ENCODE measurements around the gene NR1I2. TPM values are rescaled to one million over a fixed set of nuclear protein-coding genes. Genes with fewer than 3 reads are reported as not detected.

The NR1I2 gene
- total RNA-seq, 1 donor from 2014 or later: 0.11 TPM

DNA sequence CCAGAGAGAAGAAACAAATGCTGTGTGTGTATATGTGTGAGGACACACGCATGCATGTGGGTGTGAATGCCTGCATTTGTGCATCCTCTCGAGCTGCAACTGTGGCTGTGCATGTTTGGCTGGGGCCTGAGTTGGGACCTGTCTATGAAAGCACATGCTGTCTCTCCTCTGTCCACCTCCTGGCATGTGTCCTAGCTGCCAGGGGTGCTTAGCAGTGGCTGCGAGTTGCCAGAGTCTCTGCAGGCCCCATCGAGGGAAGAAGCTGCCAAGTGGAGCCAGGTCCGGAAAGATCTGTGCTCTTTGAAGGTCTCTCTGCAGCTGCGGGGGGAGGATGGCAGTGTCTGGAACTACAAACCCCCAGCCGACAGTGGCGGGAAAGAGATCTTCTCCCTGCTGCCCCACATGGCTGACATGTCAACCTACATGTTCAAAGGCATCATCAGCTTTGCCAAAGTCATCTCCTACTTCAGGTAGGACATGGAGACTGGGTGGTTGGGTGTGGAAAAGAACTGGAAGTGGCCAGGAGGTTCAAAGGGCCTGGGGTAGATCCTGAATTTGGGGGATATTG lies 30.7 kb downstream of the NR1I2 start:
- H3K9me3 Mint-ChIP-seq: no peaks in the 10 kb centered on the region
- H3K4me3 Mint-ChIP-seq (ENCODE audit: low read depth): no peak overlapping the region
- intact Hi-C loops (cut with micrococcal nuclease): no loop called here
- H3K4me1 Mint-ChIP-seq (ENCODE audit: low read depth): peaks cover 6% of the 10 kb centered on the region
- peaks cover 4% of the 10 kb centered on the region for H3K27me3 Mint-ChIP-seq (ENCODE audit: low read depth)
- no peak overlapping the region for H3K27ac Mint-ChIP-seq
- no peaks in the 10 kb centered on the region for H3K36me3 Mint-ChIP-seq (ENCODE audit: low read depth)
- DNase-seq (ENCODE audit: low spot score): no peak

DNA sequence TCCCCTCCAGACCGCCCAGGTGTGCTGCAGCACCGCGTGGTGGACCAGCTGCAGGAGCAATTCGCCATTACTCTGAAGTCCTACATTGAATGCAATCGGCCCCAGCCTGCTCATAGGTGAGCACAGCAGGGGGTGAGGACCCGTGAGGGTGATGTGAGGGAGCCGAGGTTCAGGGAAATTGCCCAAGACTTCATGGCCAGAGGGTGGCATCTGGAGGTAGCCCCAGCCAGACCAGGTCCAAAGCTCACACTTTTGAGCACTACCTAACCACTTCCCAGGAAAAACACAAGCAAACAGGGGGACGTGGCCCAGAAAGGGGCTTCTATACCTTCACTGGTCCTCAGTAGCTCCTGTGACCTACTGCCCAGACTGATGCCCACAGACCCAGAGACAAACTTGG lies 33.8 kb downstream of the NR1I2 start:
- no peaks in the 10 kb centered on the region for H3K9me3 Mint-ChIP-seq
- H3K36me3 Mint-ChIP-seq (ENCODE audit: low read depth): no peaks in the 10 kb centered on the region
- H3K4me3 Mint-ChIP-seq (ENCODE audit: low read depth): no peak overlapping the region
- no peak for DNase-seq (ENCODE audit: low spot score)
- peaks cover 4% of the 10 kb centered on the region for H3K27me3 Mint-ChIP-seq (ENCODE audit: low read depth)
- peaks cover 1% of the 10 kb centered on the region for H3K4me1 Mint-ChIP-seq (ENCODE audit: low read depth)
- H3K27ac Mint-ChIP-seq: no peak overlapping the region
- intact Hi-C loops (cut with micrococcal nuclease): no loop called here

DNA sequence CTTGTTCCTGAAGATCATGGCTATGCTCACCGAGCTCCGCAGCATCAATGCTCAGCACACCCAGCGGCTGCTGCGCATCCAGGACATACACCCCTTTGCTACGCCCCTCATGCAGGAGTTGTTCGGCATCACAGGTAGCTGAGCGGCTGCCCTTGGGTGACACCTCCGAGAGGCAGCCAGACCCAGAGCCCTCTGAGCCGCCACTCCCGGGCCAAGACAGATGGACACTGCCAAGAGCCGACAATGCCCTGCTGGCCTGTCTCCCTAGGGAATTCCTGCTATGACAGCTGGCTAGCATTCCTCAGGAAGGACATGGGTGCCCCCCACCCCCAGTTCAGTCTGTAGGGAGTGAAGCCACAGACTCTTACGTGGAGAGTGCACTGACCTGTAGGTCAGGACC lies 35.2 kb downstream of the NR1I2 start:
- Mint-ChIP-seq H3K4me1 (ENCODE audit: low read depth) (peaks cover 1% of the 10 kb centered on the region), H3K9me3 (no peaks in the 10 kb centered on the region), H3K27ac (no peak overlapping the region), H3K4me3 (ENCODE audit: low read depth) (no peak overlapping the region), H3K27me3 (ENCODE audit: low read depth) (peaks cover 4% of the 10 kb centered on the region), H3K36me3 (ENCODE audit: low read depth) (no peaks in the 10 kb centered on the region)
- DNase-seq (ENCODE audit: low spot score): no peak
- intact Hi-C loops (cut with micrococcal nuclease): no loop called here

DNA sequence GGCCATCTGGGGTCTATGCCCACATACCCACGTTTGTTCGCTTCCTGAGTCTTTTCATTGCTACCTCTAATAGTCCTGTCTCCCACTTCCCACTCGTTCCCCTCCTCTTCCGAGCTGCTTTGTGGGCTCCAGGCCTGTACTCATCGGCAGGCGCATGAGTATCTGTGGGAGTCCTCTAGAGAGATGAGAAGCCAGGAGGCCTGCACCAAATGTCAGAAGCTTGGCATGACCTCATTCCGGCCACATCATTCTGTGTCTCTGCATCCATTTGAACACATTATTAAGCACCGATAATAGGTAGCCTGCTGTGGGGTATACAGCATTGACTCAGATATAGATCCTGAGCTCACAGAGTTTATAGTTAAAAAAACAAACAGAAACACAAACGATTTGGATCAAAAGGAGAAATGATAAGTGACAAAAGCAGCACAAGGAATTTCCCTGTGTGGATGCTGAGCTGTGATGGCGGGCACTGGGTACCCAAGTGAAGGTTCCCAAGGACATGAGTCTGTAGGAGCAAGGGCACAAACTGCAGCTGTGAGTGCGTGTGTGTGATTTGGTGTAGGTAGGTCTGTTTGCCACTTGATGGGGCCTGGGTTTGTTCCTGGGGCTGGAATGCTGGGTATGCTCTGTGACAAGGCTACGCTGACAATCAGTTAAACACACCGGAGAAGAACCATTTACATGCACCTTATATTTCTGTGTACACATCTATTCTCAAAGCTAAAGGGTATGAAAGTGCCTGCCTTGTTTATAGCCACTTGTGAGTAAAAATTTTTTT lies 35.9 kb downstream of the NR1I2 start:
- H3K36me3 Mint-ChIP-seq (ENCODE audit: low read depth): no peaks in the 10 kb centered on the region
- intact Hi-C loops (cut with micrococcal nuclease): no loop called here

DNA sequence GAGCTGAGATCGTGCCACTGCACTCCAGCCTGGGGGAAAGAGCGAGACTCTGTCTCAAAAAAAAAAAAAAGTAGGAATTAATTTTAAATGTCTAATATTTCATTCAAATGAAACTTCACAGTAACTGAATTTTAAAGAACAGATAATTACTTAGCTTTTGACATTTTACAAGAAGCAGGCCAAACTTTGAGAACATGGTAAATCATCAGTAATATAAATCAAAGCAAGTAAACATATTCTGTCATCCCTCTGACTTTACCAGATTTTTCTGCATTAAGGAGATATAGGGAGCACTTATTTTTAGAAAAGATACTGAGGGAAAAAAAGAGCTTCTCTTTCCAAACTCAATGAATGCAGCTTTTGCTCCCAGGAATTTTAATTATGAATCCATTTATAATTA lies 37.0 kb downstream of the NR1I2 start:
- DNase-seq (ENCODE audit: low spot score): no peak
- no peaks in the 10 kb centered on the region for H3K36me3 Mint-ChIP-seq (ENCODE audit: low read depth)
- H3K27me3 Mint-ChIP-seq (ENCODE audit: low read depth): peaks cover 4% of the 10 kb centered on the region
- H3K27ac Mint-ChIP-seq: no peak overlapping the region
- H3K4me3 Mint-ChIP-seq (ENCODE audit: low read depth): no peak overlapping the region
- H3K4me1 Mint-ChIP-seq (ENCODE audit: low read depth): peaks cover 1% of the 10 kb centered on the region
- intact Hi-C loops (cut with micrococcal nuclease): no loop called here
- no peaks in the 10 kb centered on the region for H3K9me3 Mint-ChIP-seq

More for the DNA sequence above, 35.9 kb downstream of the NR1I2 start:
- Mint-ChIP-seq H3K9me3 (no peaks in the 10 kb centered on the region), H3K4me3 (ENCODE audit: low read depth) (no peak overlapping the region), H3K27me3 (ENCODE audit: low read depth) (peaks cover 4% of the 10 kb centered on the region), H3K4me1 (ENCODE audit: low read depth) (peaks cover 1% of the 10 kb centered on the region), H3K27ac (no peak overlapping the region)
- no peak for DNase-seq (ENCODE audit: low spot score)

DNA sequence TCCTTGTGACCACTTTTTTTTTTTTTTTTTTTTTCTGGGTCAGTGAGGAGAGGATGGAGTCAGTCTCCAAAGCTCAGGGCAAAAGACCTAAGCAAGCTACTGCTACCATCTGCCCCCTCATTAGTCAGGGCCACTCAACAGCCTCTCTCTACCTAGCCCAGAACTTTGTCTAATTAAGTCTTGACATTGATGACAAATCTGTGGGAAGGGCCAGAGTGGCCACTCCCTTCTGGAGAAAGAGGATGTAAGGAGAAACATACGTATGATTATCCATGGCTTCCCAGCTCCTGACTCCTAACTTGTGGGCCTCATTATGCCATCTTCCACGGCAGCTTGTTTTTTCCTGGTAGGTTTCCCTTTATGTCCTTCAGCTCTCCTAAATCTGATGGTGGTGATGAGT lies 37.9 kb downstream of the NR1I2 start:
- Mint-ChIP-seq H3K4me1 (ENCODE audit: low read depth) (peaks cover 1% of the 10 kb centered on the region), H3K27me3 (ENCODE audit: low read depth) (no peaks in the 10 kb centered on the region), H3K27ac (no peak overlapping the region), H3K4me3 (ENCODE audit: low read depth) (no peak overlapping the region), H3K9me3 (no peaks in the 10 kb centered on the region), H3K36me3 (ENCODE audit: low read depth) (peaks cover under 1% of the 10 kb centered on the region)
- no peak for DNase-seq (ENCODE audit: low spot score)
- intact Hi-C loops (cut with micrococcal nuclease): no loop called here

DNA sequence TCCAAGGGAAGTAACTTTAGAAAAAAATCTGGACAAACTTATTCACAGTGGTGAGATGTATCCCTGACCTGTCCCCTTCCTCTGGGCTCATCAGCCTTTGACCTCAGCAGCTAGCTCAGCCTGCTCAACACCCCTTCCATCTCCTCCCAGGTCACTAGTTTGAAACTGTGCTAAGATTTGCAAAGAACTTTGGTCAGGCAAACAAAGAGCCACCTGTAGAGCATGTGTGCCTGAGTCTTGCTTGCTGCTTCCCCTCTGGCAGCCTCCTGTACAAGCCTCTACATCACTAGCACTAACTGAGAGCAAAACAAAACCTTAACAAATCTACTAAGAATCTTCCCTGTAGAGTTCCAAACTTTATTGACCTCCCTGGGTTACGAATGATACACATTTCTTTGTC lies 43.9 kb downstream of the NR1I2 start:
- intact Hi-C loops (cut with micrococcal nuclease): no loop called here
- DNase-seq (ENCODE audit: low spot score): no peak
- H3K4me1 Mint-ChIP-seq (ENCODE audit: low read depth): no peaks in the 10 kb centered on the region
- no peak overlapping the region for H3K27ac Mint-ChIP-seq
- H3K9me3 Mint-ChIP-seq: no peaks in the 10 kb centered on the region
- peaks cover 13% of the 10 kb centered on the region for H3K36me3 Mint-ChIP-seq (ENCODE audit: low read depth)
- H3K4me3 Mint-ChIP-seq (ENCODE audit: low read depth): no peak overlapping the region
- no peaks in the 10 kb centered on the region for H3K27me3 Mint-ChIP-seq (ENCODE audit: low read depth)

DNA sequence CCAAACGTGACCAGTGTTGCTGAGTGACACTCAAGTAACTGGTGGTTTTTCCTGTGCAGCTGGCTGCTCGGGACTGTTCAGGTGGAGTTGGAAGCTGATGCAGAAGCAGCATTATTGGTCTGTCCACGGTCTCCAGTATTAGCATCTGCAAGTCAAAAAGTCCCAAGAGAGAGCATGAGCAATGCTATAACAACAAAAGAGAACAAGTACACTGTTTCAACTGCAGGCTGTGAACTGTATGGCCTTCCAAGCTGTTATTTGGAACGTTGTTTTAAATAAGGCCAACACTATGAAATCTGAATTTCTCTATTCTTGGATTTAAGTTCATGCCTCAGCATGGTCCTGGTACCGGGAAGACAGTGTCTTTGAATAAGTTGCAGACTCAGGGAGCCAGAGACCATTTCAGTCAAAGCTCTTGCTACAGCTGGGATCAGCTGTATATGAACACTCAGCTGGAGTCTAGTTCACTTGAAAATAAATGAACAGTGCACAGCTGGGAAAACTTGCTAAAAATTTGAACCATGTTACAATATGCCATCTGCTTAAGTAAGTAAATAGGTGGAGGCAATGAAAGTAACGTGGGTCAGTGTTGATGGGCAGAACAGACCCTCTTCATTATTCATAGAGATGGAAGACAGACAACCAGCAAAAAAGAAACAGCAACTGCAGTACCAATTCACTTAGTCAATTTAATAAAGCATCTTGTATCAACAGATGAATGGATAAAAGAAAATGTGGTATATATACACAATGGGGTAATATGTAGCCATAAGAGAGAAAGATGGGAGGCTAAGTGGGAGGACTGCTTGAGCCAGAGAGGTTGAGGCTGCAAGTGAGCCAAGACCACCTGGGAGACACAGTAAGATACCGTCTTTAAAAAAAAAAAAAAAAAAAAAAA lies 45.1 kb downstream of the NR1I2 start:
- no peaks in the 10 kb centered on the region for H3K4me1 Mint-ChIP-seq (ENCODE audit: low read depth)
- no peak overlapping the region for H3K4me3 Mint-ChIP-seq (ENCODE audit: low read depth)
- H3K36me3 Mint-ChIP-seq (ENCODE audit: low read depth): peaks cover 13% of the 10 kb centered on the region
- intact Hi-C loops (cut with micrococcal nuclease): no loop called here
- H3K27me3 Mint-ChIP-seq (ENCODE audit: low read depth): no peaks in the 10 kb centered on the region
- H3K27ac Mint-ChIP-seq: no peak overlapping the region
- DNase-seq (ENCODE audit: low spot score): no peak
- H3K9me3 Mint-ChIP-seq: no peaks in the 10 kb centered on the region

DNA sequence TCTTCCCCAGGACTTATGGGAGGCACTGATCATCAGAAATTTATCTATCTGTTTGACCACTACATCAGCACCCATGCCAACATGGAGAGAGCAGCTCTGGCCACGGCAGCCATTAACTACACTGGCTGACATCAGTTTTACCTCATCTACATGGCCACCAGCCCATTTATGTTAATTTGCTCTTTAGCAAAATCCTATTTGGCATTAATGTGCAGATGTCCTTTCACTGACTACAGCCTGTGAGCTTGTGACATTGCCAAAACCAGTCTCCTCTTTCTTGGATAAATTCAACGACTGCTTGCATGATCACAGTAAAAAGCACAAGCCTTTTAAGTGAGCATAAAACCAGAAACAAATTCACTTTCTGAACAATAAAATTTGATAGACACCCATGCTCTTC lies 47.5 kb downstream of the NR1I2 start:
- Mint-ChIP-seq H3K27ac (no peak overlapping the region), H3K27me3 (ENCODE audit: low read depth) (no peaks in the 10 kb centered on the region), H3K4me1 (ENCODE audit: low read depth) (peaks cover 1% of the 10 kb centered on the region), H3K4me3 (ENCODE audit: low read depth) (no peak overlapping the region), H3K9me3 (no peaks in the 10 kb centered on the region), H3K36me3 (ENCODE audit: low read depth) (peaks cover 17% of the 10 kb centered on the region)
- intact Hi-C loops (cut with micrococcal nuclease): no loop called here
- DNase-seq (ENCODE audit: low spot score): no peak

DNA sequence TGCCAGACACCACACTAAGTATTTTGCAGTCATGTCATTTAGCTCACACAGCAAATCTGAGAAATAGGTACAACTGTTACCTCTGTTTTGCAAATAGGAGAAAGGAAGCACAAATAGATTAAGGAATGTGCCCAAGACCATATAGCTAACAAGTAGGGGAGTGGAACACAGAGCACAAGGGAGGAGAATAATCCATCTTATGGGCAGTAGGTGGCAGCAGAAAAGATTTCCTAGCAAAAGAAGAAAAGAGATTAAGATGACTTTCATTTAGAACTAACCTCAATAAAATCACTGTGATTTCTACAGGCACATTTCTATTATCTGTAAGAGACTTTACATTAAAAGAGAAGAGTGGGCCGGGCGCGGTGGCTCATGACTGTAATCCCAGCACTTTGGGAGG lies 49.1 kb downstream of the NR1I2 start:
- Mint-ChIP-seq H3K27ac (no peak overlapping the region), H3K4me1 (ENCODE audit: low read depth) (peaks cover 8% of the 10 kb centered on the region), H3K27me3 (ENCODE audit: low read depth) (no peaks in the 10 kb centered on the region), H3K36me3 (ENCODE audit: low read depth) (peaks cover 16% of the 10 kb centered on the region), H3K4me3 (ENCODE audit: low read depth) (no peak overlapping the region), H3K9me3 (no peaks in the 10 kb centered on the region)
- intact Hi-C loops (cut with micrococcal nuclease): loop anchor here (5.0 kb wide), 1 partner anchor 261 kb away; the partner anchor contains the start of gene GSK3B
- DNase-seq (ENCODE audit: low spot score): no peak

DNA sequence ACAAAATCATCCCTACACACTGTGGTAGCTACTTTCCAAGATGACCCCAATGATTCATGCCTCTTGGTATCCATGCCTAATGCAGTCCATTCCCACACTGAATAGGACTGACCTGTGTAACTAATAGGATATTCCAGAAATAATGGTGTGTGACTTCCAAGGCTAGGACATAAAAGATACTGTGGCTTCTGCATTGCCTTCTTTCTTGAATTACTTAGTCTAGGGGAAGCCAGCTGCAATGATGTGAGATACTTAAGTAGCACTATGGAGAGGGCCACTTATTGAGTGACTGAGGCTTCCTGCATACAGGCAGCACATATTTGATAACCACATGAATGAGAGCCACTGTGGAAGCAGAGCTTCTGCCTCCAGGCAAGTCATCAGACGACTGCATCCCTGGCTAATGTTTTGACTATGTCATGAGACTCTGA lies 50.1 kb downstream of the NR1I2 start:
- Mint-ChIP-seq H3K9me3 (no peaks in the 10 kb centered on the region), H3K27ac (no peak overlapping the region), H3K4me1 (ENCODE audit: low read depth) (peaks cover 8% of the 10 kb centered on the region), H3K27me3 (ENCODE audit: low read depth) (no peaks in the 10 kb centered on the region), H3K36me3 (ENCODE audit: low read depth) (peaks cover 19% of the 10 kb centered on the region), H3K4me3 (ENCODE audit: low read depth) (no peak overlapping the region)
- no peak for DNase-seq (ENCODE audit: low spot score)
- intact Hi-C loops (cut with micrococcal nuclease): loop anchor here (5.0 kb wide), 1 partner anchor 260 kb away; the partner anchor contains the start of gene GSK3B

DNA sequence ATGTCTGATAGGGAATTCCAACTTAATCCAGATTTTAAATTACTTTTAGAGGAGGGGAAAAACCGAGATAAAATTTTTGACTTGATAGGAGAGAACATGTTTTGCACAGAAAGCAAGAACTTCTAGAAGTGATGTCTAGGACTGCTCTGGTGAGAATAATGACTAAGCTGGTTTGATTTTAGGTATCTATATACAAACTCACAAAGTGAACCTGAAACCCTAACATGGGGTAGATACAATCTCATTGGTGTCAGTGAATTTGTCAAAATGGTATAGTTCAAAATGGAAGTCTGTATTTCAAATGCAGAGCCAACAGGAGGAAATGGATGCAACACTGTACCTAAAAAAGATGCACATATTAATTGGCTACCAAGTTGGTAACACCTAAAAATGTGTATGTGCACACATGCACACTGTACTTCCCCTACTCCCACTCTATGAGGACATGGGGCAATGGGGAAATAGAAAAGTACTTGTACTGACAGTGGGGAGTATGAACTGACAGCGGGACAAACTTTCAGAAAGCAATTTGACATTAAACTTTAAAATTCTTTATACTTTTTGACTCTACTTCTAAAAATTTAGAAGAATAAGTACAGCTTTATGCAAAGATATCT lies 53.0 kb downstream of the NR1I2 start:
- intact Hi-C loops (cut with micrococcal nuclease): loop anchor here (5.0 kb wide), 1 partner anchor 257 kb away; the partner anchor contains the start of gene GSK3B
- H3K36me3 Mint-ChIP-seq (ENCODE audit: low read depth): peaks cover 16% of the 10 kb centered on the region
- H3K4me1 Mint-ChIP-seq (ENCODE audit: low read depth): peaks cover 8% of the 10 kb centered on the region
- peak overlapping the region; percentile 13 for H3K27ac Mint-ChIP-seq
- H3K27me3 Mint-ChIP-seq (ENCODE audit: low read depth): no peaks in the 10 kb centered on the region
- no peaks in the 10 kb centered on the region for H3K9me3 Mint-ChIP-seq
- no peak for DNase-seq (ENCODE audit: low spot score)
- H3K4me3 Mint-ChIP-seq (ENCODE audit: low read depth): no peak overlapping the region
